Activated CD4-positive, alpha-beta T cell treated with anti-CD3 and anti-CD28 coated beads for 4 hours (primary cell): Measurements from ENCODE around the gene PDE6B.
A peak's percentile ranks its signal among the peaks of the same experiment; 100 is the strongest.

ENCODE experiments used
- DNase-seq, 2 donors: peaks; one replicate each; pipeline ENCODE4 v3.0.0-alpha.2; 2020

Gene PDE6B

DNA sequence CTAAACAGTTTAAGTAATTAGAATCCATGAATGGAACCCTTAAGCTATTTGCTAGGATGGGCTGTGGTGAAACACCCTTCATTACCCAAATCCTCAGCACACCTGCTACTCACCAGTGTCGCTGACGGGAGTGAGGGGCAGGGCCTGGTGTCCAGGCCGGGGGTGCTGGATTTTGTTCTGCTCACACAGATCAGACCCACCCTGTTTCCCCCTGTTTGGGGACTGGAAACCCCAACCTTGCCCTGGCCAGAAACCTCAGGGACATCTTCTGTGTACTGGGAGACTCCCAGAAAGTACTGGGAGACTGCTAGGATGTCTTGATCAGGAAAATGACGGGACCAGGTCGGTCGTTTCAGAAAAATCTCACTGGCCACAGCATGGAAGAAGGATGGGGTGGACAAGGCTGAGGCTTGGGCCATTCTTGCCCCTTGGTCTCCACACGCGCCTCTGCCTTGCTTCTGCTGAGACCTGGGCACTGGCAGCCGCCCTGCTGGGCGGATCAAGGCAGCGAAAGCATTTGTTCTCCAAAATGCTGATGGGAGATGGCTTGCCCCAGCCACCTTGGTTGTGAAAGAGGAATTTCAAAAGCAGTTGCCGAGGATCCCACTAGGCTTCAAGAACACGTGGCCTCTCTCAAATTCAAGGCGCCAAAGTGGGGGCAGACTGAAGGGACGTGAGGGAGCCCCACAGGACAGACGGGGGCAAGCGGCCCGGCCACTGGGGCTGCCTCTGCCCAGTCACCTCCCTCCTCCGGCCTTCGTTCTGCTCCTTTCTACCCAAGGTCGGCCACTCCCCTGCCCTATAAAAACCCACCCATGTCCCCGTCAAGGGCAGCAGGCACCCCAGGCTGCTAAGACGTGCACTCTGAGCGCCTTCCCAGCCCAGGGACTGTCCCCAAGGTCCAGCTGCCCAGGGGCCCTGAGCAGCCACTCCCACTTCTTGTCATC, 23.5 kb upstream of the PDE6B start:
- no peak for DNase-seq

DNA sequence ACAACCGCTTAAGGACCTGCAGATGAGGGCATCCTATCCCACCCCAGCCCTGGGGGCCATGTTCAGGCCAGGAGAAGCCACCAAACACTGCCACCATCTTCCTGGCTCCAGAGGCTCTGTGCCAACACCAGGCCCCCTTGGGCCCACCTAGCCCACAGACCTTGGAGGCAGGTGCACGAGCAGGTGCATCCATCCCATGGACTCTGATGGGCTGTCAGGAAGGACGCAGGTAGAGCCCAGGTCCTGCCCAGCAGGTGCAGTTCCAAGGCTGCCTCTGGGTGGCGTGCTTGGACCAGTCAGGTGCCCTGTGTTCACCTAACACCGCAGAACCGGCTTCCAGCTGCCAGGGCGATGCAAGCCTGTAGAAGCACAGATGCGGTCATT, 22.8 kb upstream of the PDE6B start:
- peak; percentile 21 to 42 for DNase-seq

DNA sequence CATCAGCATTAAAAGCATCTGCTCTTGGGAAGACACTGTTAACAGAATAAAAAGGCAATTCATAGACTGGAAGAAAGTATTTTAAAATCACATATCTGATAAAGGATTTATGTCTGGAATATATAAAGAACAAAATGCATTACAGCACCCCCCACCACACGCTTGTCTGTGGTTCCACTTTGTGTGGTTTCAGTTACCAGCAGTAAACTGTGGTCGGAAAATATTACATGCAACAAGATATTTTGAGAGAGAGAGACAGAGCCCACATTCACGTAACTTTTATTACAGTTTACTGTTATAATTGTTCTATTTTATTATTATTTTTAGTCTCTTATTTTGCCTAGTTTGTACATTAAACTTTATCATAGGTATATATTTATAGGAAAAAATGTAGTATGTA, 21.2 kb upstream of the PDE6B start:
- DNase-seq, result peak in 1 of 2 donors; percentile 9

DNA sequence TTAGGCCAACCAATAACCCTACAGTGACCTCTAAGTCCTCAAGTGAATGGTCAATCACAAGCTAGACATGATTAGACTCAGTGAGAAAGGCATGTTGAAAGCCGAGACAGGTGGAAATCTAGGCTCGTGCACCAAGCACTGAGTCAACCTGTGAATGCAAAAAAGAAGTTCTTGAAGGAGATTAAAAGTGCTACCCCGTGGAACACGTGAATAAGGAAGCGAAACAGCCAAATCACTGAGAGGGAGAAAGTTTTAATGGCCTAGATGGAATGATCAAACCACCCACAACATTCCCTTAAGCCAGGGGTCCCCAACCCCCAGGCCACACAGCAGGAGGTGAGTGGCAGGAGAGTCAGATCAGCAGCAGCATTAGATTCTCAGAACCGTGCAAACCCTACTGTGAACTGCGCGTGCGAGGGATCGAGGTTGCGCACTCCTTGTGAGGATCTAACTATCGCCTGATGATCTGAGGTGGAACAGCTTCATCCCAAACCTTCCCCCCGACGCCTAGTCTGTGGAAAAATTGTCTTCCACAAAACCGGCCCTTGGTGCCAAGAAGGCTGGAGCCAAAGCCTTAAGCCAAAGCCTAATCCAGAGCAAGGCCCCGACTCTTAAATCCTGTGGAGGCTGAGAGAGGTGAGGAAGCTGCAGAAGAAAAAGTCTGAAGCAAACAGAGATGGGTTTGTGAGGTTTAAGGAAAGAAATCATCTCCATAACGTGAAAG, 19.5 kb upstream of the PDE6B start:
- DNase-seq, result no peak

DNA sequence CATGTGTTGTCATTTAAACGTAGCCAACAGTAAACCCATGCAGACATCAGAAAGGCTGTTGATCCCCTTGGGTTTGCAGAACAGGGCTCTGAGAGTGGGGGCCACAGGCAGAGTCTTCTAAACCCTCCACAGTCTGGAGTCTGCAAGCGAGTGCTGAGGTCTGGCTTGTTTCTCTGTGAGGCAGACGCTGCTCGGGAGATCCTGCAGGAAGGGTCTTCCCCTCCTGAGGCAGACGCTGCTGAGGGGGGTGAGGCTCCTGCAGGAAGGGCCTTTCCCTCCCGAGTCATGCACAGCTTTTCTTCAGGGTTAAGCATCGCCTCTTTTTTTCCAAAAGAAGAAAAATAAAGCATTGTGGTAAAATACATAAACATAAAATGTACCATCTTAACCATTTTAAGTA, 17.1 kb upstream of the PDE6B start:
- DNase-seq, result no peak

DNA sequence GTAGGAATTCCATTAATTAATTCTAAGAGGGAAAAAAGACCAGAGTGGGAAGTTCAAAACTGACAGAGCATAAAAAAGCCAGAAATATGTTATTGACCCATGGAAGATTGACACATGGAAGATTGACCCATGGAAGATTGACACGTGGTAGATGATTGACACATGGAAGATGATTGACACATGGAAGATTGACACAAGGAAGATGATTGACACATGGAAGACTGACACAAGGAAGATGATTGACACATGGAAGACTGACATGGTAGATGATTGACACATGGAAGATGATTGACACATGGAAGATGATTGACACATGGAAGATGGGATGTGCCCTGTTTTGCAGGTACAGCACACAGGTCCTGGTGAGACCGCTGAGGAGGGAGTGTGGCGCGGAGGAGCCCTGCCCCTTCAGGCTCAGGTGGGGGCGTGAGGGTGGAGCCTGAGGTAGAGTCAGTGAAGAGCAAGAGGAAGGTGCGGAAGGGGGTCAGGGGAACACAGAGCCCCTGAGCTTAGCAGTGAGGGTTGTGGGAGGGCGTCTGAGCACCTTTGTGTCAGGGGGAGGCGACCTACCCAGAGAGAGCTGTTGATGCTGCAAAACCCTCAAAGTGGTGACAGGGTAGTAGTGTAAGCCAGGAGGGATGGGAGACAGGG, 15.8 kb upstream of the PDE6B start:
- no peak for DNase-seq

DNA sequence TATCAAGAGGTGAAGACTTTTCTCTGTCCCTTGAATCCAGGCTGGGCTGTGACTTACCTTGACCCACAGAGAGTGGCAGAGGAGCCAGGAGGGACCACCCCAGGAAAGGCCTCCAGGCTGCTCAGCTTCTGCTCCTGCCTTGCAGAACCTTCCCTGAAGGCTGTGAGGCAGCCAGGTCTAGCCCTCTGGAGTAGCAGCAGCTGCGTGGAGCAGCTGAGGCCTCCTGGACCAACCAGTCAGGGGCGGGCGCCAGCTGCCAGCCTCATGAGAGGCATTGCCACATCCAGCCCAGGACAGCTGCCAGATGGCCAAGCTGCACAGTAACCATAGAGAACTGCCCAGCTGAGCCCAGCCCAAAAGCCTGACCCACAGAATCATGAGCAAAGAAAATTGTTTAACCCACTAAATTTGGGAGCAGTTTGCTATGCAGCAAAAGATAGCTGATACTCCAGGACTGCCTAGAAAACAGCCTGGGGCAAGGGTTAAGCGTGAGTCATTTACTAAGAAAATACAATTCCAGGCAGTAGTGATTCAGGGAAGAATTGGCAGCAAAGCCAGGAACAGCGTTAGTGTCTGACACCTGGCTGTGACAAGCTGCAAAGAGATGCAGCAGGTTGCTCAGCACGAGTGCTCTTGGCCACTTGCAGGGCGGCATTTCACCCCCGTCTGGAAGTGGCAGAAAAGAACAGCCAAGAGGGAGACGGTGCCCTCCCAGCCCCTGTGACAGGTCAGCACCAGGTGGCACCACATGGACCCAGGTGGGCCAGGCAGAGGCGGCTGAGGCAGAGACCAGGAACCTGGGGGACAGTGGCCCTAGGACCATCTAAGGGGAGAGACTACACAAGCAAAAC, 14.7 kb upstream of the PDE6B start:
- DNase-seq, result no peak

DNA sequence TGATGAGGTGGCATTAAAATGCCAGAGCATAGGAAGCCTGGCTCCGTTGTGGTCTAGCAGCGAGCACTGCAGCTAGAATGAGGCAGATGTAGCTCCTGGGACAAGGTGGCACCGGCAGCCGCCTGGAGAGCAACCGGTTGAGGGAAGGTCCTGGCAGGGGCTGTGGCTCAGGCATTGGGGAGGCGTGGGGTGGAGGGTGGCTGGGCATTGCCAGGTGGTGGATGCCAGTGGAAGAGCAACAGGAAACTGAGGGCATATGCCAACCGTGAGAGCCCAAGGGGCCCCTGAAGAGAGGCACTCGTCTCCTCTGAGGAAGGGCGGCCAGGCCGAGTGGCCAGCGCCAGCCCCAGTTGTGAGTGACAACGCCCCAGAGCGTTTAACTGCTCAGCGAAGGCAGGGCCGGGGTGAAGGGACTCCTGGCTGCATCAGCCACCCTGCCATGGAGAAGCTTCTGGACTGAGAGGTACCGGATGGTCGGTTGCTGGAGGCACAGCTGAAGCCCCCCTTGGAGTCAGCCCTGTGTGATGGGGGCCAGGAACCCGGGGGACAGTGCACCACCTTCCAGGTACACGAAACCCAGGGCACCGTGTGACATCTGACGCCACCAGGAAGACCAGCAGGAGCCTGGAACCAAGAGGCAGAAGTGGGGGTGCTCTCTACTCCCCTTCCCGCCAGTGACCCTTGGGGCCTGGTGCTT, 13.2 kb upstream of the PDE6B start:
- no peak for DNase-seq

DNA sequence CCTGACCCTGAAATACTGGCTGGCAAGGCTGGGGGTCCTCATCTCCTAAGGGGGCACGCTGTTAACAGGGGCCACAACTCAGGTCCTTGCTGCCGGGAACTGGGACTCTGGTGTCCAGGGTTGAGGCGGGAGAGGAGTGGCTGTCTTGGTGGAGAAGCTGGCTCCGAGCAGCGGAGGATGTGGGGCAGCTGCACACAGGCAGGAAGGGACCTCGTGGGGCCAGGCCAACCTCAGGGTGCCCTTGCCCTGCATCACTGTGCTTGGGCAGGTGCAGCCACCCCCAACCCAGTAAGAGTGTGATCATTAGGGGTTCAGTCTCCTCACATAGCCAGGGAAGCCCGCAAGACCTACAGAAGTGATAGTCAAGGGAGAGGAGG, 12.6 kb upstream of the PDE6B start:
- no peak for DNase-seq

DNA sequence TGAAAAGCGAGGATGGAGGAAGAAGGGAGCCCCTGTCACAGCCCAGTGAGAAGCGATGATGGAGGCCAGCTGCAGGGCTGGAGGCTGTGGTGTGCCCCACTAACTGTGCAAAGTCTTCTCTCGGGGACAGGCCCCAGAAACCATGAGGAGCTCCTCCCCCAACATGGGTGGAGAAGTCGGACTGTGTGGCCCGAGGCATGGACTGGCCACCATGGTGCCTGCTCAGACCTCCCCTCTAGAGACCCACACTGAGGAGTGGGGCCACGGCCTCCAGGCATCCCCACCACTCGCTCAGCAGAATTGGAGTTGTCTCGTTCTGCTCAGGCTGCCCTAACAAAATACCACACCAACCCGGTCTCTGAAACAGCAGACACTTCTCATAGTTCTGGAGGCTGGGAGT, 12.2 kb upstream of the PDE6B start:
- no peak for DNase-seq

DNA sequence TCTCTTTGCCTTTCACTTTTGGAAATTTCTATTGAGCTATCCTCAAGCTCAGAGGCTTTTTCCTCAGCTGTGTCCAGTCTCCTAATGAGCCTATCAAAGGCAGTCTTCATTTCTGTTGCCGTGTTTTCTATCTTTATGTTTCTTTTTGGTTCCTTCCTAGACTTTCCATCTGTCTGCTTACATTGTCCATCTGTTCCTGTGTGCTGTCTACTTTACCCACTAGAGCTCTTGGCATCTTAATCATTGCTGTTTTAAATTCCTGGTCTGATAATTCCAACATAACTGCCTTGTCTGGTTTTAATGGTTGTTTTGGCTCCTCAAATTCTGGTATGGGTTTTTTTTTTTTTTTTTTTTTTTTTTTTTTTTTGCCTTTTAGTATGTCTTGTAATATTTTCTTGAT, 9.3 kb upstream of the PDE6B start:
- DNase-seq, result no peak

DNA sequence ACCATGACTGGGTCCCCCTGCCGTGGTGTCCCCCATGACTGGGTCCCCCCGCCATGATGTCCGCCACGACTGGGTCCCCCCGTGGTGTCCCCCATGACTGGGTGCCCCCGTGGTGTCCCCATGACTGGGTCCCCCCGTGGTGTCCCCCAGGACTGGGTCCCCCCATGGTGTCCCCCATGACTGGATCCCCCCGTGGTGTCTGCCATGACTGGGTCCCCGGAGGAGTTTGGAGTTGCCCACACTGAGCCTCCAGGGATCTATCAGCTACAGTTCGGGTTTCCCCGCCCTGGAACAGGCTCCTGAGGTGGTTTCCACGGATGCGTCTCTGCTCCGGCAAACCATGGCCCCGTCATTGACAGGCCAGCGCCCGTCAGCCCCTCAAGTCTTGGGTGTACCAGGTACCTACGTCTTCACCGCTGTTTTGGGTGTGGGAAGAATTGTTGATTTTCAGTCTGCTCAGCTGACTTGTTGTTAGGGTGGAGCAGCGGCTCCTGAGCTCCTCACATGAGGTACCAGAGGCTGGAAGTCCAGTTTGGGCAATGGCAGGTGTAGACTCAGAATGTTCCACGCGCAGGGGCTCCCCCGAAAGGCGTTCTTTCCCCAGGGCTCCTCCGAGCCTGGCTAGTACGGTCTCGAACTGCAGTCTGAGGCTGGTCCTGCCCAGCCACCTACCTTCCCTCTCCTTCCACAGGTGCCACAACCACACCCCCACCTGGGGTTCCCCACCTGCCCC, 8.3 kb upstream of the PDE6B start:
- DNase-seq, result no peak

DNA sequence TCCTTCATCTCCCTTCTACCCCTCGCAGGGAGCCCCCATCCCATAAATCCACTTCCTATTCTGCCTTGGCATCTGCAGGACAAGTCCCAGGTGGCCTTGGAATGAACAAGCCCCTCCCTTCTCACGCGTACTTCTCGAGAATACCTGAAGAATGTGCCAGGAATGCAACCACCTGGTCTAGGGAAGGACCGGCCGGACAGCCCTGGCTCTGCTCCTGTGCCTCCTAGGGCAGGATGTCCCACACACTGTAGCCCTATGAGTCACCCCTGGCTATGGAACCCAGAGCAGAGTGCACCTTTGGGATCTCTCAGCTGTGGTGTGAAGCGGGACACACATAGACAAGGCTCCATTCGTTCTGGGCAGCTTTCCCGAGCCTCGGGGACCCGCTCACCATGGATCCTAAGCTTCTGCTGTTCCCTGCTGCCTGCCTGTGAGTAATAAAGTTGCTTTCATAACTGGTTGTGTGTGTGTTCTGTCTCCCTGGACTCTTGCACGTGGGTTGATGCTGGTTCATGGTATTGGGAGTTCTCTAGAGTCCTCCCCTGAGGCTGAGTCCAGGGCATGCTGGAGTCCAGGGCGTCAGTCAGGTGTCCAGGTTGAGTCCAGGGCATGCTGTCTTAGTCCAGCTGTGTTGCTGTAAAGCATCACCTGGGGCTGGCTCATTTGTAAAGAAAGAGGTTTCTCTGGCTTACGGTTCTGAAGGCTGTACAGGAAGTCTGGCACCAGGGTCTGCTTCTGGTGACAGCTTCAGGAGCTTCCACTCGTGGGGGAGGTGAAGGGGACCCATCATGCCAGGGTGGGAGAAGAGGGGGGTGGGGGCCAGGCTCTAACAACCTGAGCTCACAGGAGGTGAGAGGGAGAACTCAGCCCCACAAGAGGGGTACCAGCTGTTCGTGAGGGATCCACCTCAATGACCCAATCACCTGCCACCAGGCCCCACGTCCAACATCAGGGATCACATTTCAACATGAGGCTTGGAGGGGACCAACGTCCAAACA, 7.4 kb upstream of the PDE6B start:
- DNase-seq, result no peak

DNA sequence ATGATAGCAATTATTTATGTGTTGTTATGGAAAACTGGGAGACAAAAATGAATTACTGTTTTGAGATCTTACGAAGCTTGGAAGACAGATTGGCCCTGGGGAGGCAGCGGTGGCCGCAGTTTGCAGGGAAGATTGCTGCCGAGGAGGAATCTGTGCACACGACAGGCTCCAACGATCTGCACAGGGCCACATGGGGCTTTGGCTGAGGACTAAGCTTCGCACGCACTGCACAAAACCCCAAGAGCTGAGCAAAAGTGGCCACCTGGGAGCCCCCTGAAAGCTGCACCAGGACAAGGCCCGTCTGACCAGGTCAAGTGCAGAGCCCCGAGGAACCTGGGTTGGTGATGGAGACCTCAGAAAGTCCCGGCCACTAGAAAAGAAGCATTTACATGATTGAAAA, 5.2 kb upstream of the PDE6B start:
- no peak for DNase-seq

DNA sequence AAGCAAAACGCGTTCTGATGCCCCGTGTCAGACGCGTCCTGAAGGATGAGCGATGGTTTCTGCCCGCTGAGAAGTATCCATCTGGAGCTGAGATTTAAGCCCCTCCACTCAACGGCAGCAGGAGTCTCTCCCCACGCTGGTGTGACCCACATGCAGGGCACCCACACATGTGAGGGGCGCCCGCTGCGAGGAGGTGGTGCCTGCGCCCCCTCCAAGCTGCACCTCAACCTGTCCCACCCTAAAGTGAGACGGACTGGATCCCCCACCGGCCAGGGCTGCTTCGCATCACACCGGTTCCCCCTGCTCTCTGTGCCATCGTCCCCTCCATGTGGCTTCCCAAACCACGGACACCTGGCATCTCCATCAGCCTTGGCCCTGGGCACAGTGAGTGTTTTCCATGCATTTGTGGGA, 4.5 kb upstream of the PDE6B start:
- DNase-seq, result no peak

DNA sequence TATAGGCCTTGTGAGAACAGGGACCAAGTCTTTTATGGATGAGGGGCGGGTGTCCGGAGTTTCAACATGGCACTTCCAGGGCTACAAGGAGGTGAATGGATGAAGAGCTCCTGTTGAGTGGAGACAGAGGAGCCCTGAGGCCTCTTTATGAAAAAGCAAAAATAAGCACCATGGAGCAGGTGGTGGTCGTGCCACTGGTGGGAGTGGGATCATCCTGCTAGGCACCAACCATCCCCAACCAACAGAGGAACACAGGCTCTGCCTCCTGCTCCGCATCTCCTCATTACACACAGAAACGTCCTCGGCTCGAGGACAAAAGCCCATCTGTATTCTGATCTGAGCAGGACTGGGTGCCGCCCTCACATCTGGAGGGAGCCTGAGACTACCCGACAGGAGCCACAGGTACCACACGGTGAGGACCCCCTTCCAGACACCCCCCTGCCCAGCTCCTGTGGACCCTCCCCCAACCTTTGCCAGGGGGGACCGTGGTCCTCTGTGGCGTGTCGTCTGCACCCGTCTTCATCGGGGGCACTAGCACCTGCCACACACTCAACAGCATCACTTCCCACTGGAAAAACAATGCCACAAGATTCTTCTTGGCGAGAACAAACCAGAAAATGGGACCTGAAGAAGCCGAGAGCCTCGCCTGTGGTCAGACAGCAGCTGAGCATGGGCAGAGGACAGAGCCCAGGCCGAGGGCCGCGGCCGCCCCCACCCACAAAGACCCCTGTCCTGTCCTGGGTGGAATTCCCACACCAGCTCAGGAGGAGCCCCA, 3.9 kb upstream of the PDE6B start:
- DNase-seq, result no peak

DNA sequence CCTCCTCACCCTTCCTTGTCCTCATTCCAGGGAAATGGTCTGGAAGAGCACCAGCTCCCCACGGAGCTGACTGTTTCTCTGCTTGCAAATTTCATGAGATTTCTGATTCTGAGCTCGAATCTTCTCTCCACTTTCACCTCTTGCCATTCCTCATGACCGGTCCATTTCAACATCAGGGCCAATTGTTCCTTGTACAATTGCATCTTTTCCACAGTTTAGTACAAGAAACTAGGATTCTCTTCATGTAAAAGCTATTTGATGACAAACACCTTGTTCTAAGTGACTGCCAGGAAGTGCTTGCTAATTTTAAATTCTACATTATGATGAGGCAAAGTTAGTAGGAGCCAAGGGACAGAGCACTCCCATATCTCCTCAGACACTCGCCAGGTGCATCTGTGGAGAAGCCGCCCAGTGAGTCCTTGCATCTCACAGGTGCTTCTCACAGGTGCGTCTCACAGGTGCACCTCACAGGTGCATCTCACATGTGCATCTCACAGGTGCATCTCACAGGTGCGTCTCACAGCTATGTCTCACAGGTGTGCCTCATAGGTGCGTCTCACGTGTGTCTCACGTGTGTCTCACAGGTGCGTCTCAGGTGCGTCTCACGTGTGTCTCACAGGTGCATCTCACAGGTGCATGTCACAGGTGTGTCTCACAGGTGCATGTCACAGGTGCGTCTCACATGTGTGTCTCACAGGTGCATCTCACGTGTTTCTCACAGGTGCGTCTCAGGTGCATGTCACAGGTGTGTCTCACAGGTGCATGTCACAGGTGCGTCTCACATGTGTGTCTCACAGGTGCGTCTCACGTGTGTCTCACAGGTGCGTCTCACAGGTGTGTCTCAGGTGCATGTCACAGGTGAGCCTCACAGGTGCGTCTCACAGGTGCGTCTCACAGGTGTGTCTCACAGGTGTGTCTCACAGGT, 3.0 kb upstream of the PDE6B start:
- DNase-seq, result no peak
